NB4 (cell line): ENCODE measurements around the gene PPP1R3A.

Experiments used
- DNase-seq: peaks from one replicate; pipeline ENCODE4 v3.0.0; 2010; ENCODE audit warnings: low read depth
- H3K4me3 ChIP-seq: one replicate; pipeline ENCODE4 v1.5.1; 2011; ENCODE audit warnings: mild to moderate bottlenecking, low read depth, low read length, moderate library complexity
- MYC ChIP-seq: IDR thresholded peaks from 2 replicates; pipeline ENCODE4 v1.6.1; 2011; ENCODE audit warnings: low read depth, low read length
- POLR2A ChIP-seq: IDR thresholded peaks from 2 replicates; pipeline ENCODE4 v1.6.1; 2011; ENCODE audit warnings: mild to moderate bottlenecking; ENCODE audit not compliant: insufficient read length; ENCODE audit errors: extremely low read depth
- TF ChIP-seq, protein P1 (sequence below): IDR thresholded peaks from 2 replicates; pipeline ENCODE4 v1.6.1; 2011; ENCODE audit warnings: low read depth, low read length
- TF ChIP-seq, protein P2 (sequence below): IDR thresholded peaks from one replicate; pipeline ENCODE4 v1.5.1; 2012; ENCODE audit warnings: low read depth, low read length

PPP1R3A gene

DNA sequence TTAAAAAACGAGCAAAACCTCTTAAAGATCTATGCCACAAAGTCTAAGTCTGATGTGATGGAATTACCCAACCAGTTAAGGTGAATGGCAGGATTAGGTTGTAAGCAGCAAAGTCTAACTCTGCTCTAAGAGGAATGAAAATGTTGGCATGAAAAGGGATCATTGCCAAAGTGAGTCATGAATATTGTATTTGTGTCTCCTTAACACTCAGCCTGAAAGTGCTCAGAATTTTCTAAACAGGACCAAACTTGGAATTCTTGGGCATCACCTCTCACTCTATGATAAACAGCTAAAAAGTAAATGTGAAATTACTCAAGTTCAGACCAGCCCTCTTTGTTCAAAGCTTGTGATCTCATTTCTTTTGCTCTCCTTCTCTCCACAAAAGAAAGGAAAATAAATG is 27.0 kb downstream of the PPP1R3A start:
- no peak for DNase-seq
- no peak for TF ChIP-seq POLR2A
- TF ChIP-seq, protein P1, sequence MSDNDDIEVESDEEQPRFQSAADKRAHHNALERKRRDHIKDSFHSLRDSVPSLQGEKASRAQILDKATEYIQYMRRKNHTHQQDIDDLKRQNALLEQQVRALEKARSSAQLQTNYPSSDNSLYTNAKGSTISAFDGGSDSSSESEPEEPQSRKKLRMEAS: no peak
- H3K4me3 ChIP-seq: no peak overlapping the region

DNA sequence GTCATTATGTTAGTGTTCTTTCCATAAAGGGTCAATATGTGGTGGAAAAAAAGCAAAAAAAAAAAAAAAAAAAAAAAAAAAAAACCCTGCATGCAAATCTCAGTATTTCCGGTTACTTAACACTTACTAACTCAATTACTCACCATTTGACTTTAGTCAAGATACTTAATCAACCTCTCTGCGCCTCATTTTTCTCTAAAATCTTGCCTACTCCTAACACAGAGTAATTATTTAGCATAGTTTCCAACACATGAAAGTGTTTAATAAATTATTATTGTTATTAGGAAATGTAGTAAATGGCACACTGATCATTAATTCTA is 27.8 kb downstream of the PPP1R3A start:
- TF ChIP-seq MYC: no peak
- TF ChIP-seq, protein P2, sequence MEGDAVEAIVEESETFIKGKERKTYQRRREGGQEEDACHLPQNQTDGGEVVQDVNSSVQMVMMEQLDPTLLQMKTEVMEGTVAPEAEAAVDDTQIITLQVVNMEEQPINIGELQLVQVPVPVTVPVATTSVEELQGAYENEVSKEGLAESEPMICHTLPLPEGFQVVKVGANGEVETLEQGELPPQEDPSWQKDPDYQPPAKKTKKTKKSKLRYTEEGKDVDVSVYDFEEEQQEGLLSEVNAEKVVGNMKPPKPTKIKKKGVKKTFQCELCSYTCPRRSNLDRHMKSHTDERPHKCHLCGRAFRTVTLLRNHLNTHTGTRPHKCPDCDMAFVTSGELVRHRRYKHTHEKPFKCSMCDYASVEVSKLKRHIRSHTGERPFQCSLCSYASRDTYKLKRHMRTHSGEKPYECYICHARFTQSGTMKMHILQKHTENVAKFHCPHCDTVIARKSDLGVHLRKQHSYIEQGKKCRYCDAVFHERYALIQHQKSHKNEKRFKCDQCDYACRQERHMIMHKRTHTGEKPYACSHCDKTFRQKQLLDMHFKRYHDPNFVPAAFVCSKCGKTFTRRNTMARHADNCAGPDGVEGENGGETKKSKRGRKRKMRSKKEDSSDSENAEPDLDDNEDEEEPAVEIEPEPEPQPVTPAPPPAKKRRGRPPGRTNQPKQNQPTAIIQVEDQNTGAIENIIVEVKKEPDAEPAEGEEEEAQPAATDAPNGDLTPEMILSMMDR: no peak
- TF ChIP-seq POLR2A: no peak
- TF ChIP-seq, protein P1: no peak
- DNase-seq: no peak

DNA sequence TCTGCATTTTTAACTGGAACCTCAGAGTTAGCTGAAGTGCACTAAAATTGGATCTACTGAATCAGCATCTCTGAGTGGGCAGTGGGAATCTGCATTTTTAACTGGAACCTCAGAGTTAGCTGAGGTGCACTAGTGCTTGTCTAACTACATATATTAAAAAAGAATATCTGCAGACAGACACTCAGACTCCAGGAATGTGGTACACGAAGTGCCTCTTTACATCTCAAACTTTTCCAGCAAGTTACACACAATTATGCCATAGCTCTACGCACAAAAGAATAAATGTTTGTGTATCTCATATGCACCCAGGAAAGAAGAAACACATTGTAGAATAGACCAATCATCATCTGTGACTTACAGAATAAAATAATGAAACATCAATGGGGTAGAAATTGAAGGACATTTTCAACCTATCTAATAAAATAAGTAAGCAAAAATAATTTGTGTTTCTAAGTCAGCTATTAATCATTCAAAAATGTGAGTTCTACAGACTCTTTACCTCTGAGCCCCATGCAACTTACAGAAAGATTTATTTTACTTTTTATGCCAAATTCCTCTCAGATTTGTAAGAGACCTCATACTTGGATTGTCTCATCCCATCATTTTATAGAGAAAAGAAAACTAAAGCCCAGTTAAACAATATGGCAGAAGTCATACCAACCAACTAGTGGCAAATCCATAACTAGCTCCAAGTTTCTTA is 28.3 kb downstream of the PPP1R3A start:
- H3K4me3 ChIP-seq: no peak overlapping the region
- TF ChIP-seq MYC: no peak
- no peak for TF ChIP-seq POLR2A
- TF ChIP-seq, protein P2: no peak
- TF ChIP-seq, protein P1: no peak
- no peak for DNase-seq

More for the DNA sequence above, 27.8 kb downstream of the PPP1R3A start:
- H3K4me3 ChIP-seq: no peak overlapping the region

DNA sequence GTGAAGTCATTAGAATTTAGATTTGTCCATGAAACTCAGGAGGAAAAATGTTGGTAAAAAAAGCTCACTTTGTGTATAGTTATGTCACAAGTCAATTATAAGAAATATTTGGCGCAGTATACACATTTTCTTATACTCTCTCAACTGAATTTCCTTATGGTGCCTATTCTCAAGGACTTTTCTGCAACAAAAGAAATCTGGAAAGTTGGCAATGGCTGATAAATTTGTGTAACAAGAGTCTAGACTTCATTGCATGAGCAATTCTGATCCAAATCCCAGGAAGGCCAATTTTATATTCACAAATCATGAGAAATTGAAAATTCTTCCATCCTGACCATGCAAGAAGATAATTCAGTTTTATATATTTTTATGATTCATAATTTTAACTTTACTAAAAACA is 35.7 kb downstream of the PPP1R3A start:
- TF ChIP-seq, protein P2: no peak
- TF ChIP-seq MYC (no peak), POLR2A (no peak)
- TF ChIP-seq, protein P1: no peak
- DNase-seq: no peak
- no peak overlapping the region for H3K4me3 ChIP-seq

DNA sequence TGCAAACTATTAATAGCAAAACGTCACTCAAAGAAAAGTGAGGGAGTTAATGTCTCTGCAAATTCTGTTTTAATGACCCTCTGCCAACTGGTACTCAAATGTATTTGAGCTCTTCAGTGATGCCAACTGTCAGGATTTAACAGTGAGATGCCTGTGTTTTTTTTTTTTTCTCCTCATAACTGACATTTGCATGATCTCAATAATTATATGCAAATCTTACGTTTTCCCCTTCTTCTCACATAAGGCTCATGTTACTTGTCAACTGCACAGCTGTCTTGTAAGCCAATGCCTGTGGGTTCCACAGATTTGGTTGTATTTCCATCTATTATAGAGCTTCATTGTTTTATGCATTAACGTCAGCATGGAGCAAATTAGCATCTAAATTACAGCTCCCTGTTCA is 38.2 kb downstream of the PPP1R3A start:
- no peak for DNase-seq
- TF ChIP-seq, protein P2: no peak
- TF ChIP-seq, protein P1: no peak
- TF ChIP-seq MYC (no peak), POLR2A (no peak)
- H3K4me3 ChIP-seq: no peak overlapping the region

DNA sequence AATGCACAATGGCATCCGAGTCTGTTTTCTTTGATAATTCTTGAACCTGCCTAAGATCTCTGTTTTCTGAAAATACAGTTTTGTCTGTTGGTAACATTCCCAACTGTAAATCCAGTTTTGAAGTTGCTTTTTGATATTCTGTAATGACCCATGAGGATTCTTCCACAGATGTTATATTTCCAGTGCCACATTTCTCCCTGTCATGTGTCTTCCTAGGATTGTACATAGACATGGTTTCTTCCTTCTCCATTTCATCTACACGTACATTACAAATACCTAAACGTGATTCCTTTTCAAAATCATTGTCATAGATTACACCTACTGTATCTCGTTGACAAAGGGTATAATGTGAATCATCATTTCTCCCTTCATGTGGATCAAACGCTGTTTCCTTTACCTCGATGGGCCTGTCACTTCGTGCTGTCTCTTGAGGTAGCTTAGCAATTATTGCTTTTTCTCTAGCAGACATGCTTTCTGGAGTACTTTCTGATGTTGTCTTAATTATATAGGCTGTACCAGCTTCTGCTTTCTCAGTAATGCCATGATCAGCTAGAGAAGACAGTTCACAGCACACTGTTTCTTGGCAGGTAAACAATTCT is 40.3 kb downstream of the PPP1R3A start:
- TF ChIP-seq MYC (no peak), POLR2A (no peak)
- TF ChIP-seq, protein P1: no peak
- TF ChIP-seq, protein P2: no peak
- DNase-seq: no peak
- H3K4me3 ChIP-seq: no peak overlapping the region
